Measurements from ENCODE around the gene POLR2J.
"Not testable (repeated sequence)": the region's sequence is repeated elsewhere in the genome, so short reads cannot be mapped to it uniquely, and the experiment has no call there.

GRCh38 chr7:102474116-102474515 is 4.6 kb downstream of the POLR2J start:
- not testable (repeated sequence) for TF ChIP-seq CTCF, POLR2A (IDR thresholded peaks at IDR 0.05)
